ENCODE measurements around the gene NAT8L.

The NAT8L gene

DNA sequence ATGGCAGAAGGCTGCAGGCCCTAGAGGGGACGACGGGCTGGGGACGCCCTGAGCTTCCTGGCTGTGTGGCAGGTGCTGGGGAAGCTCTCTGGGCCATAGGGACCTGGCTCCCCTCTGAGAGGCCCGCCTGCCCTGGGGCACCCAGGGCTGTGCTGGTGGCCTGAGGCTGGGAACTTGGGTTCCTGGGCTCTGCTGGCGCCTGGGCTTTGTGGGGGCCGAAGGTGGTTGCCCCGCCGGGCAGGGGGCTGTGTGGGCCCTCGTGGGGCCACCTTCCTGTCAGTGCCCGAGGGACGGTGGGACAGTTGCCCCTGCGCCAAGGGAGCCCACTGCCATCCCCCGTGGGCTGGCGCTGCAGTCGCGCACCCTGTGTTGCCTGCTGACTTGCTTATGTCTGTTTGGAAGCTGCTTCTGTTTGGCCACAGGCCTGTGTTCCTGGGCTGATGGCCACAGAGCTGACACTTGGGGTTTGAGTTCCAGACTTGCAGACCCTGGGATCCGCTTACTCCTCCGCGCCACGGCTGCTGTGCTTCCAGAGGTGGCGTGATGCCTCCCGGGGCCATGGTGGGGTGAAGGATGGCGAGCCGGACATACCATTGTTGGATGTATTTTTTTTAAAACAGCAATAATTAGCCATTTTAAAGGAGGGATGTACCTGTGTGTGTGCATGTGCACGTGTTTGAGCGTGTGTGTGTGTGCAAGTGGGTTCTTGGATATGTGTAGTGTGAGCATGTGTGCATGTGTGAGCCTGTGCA lies 8.5 kb downstream of the NAT8L start:
- no peak for TF ChIP-seq EZH2 (IDR thresholded peaks at IDR 0.05; ENCODE audit: borderline replicate concordance, low read length)
- H3K36me3 ChIP-seq (ENCODE audit: insufficient read depth, low read length): no peaks in the 10 kb centered on the region

DNA sequence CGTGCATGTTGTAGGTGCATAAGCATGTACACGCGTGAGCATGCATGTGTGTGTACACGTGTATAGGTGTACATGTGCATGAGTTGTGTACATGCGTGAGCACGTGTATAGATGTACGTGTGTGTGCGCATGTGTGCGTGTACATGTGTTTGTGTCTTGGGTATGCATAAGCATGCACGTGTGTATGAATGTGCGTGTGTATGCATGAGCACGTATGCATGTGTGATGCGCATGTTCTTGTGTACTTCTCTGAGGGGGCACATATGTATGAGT lies 9.0 kb downstream of the NAT8L start:
- TF ChIP-seq, protein P1, sequence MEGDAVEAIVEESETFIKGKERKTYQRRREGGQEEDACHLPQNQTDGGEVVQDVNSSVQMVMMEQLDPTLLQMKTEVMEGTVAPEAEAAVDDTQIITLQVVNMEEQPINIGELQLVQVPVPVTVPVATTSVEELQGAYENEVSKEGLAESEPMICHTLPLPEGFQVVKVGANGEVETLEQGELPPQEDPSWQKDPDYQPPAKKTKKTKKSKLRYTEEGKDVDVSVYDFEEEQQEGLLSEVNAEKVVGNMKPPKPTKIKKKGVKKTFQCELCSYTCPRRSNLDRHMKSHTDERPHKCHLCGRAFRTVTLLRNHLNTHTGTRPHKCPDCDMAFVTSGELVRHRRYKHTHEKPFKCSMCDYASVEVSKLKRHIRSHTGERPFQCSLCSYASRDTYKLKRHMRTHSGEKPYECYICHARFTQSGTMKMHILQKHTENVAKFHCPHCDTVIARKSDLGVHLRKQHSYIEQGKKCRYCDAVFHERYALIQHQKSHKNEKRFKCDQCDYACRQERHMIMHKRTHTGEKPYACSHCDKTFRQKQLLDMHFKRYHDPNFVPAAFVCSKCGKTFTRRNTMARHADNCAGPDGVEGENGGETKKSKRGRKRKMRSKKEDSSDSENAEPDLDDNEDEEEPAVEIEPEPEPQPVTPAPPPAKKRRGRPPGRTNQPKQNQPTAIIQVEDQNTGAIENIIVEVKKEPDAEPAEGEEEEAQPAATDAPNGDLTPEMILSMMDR (IDR thresholded peaks at IDR 0.05; ENCODE audit: low read length): no peak
- TF ChIP-seq EZH2 (IDR thresholded peaks at IDR 0.05; ENCODE audit: borderline replicate concordance, low read length): no peak
- no peaks in the 10 kb centered on the region for H3K27me3 ChIP-seq (ENCODE audit: insufficient read depth, low read length)
- H4K20me1 ChIP-seq (ENCODE audit: insufficient read depth, low read length): no peaks in the 10 kb centered on the region
- no peaks in the 10 kb centered on the region for H3F3A ChIP-seq (ENCODE audit: insufficient read depth, low read length)
- H3K4me2 ChIP-seq (ENCODE audit: low read length): no peak overlapping the region
- H3K27ac ChIP-seq (ENCODE audit: low read depth, low read length, poor library complexity, severe bottlenecking): no peak overlapping the region
- H3K9ac ChIP-seq (ENCODE audit: low read length): no peak overlapping the region
- no peaks in the 10 kb centered on the region for H3K4me1 ChIP-seq (ENCODE audit: insufficient read depth, low read length, severe bottlenecking)
- no peaks in the 10 kb centered on the region for H3K9me3 ChIP-seq (ENCODE audit: low read length)
- H3K36me3 ChIP-seq (ENCODE audit: insufficient read depth, low read length): no peaks in the 10 kb centered on the region
- no peak overlapping the region for H3K4me3 ChIP-seq (ENCODE audit: low read depth, low read length, poor library complexity, severe bottlenecking)
- H3K79me2 ChIP-seq (ENCODE audit: insufficient read depth, low read length): no peaks in the 10 kb centered on the region
- no peaks in the 10 kb centered on the region for H3K9me2 ChIP-seq (ENCODE audit: low read depth, low read length)
- no peak overlapping the region for H2AFZ ChIP-seq (ENCODE audit: low read length)

More for the DNA sequence above, 8.5 kb downstream of the NAT8L start:
- no peaks in the 10 kb centered on the region for H4K20me1 ChIP-seq (ENCODE audit: insufficient read depth, low read length)
- no peaks in the 10 kb centered on the region for H3K9me3 ChIP-seq (ENCODE audit: low read length)
- no peak overlapping the region for H3K4me3 ChIP-seq (ENCODE audit: low read depth, low read length, poor library complexity, severe bottlenecking)
- H3F3A ChIP-seq (ENCODE audit: insufficient read depth, low read length): no peaks in the 10 kb centered on the region
- no peaks in the 10 kb centered on the region for H3K9me2 ChIP-seq (ENCODE audit: low read depth, low read length)
- H3K9ac ChIP-seq (ENCODE audit: low read length): no peak overlapping the region
- H3K4me2 ChIP-seq (ENCODE audit: low read length): no peak overlapping the region
- H2AFZ ChIP-seq (ENCODE audit: low read length): no peak overlapping the region
- no peak overlapping the region for H3K27ac ChIP-seq (ENCODE audit: low read depth, low read length, poor library complexity, severe bottlenecking)
- no peaks in the 10 kb centered on the region for H3K79me2 ChIP-seq (ENCODE audit: insufficient read depth, low read length)
- no peaks in the 10 kb centered on the region for H3K4me1 ChIP-seq (ENCODE audit: insufficient read depth, low read length, severe bottlenecking)
- no peaks in the 10 kb centered on the region for H3K27me3 ChIP-seq (ENCODE audit: insufficient read depth, low read length)

DNA sequence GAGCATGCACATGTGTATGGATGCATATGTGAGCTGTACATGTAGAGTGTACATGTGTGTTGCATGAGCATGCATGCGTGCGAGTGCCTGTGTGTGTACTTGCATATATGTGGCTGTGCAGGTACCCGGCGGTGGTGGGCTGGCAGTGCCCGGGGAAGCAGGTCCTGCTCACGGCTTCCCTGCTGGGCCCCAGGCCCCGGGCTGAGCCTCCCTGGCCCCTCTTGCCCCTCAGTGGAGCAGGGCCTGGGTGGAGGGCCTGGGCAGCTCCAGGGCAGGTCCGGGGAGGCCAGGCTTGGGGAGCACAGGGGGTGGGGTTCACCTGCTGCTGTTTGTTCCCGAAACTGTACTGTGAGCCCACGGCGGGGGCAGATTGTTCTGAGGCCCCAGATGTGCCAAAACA lies 9.4 kb downstream of the NAT8L start:
- H3K36me3 ChIP-seq (ENCODE audit: insufficient read depth, low read length): no peaks in the 10 kb centered on the region
- no peak overlapping the region for H3K4me2 ChIP-seq (ENCODE audit: low read length)
- no peak overlapping the region for H3K27ac ChIP-seq (ENCODE audit: low read depth, low read length, poor library complexity, severe bottlenecking)
- H3K4me3 ChIP-seq (ENCODE audit: low read depth, low read length, poor library complexity, severe bottlenecking): no peak overlapping the region
- H3F3A ChIP-seq (ENCODE audit: insufficient read depth, low read length): no peaks in the 10 kb centered on the region
- TF ChIP-seq, protein P1 (IDR thresholded peaks at IDR 0.05; ENCODE audit: low read length): no peak
- TF ChIP-seq EZH2 (IDR thresholded peaks at IDR 0.05; ENCODE audit: borderline replicate concordance, low read length): no peak
- H4K20me1 ChIP-seq (ENCODE audit: insufficient read depth, low read length): no peaks in the 10 kb centered on the region
- H3K27me3 ChIP-seq (ENCODE audit: insufficient read depth, low read length): no peaks in the 10 kb centered on the region
- H3K9me2 ChIP-seq (ENCODE audit: low read depth, low read length): no peaks in the 10 kb centered on the region
- H3K79me2 ChIP-seq (ENCODE audit: insufficient read depth, low read length): no peaks in the 10 kb centered on the region
- H3K9ac ChIP-seq (ENCODE audit: low read length): no peak overlapping the region
- H3K4me1 ChIP-seq (ENCODE audit: insufficient read depth, low read length, severe bottlenecking): no peaks in the 10 kb centered on the region
- H3K9me3 ChIP-seq (ENCODE audit: low read length): no peaks in the 10 kb centered on the region
- H2AFZ ChIP-seq (ENCODE audit: low read length): no peak overlapping the region

All from OCI-LY1 (cell line).